GM12878 (cell line): ENCODE results near the gene MTRR. TPM values are rescaled to one million over a fixed set of nuclear protein-coding genes. Genes with fewer than 3 reads are reported as not detected.
A peak's percentile ranks its signal among the peaks of the same experiment; 100 is the strongest.

Source experiments
- ETV6 ChIP-seq, 2 experiments: fragments of 450-650 bp in 1 of 2; IDR thresholded peaks in 1 of 2; conservative IDR thresholded peaks in 1 of 2; 2 replicates each; pipeline ENCODE4 v1.6.1; 2014; ENCODE audit warnings: antibody characterized with exemption in 1 of 2, borderline replicate concordance in 1 of 2, low read depth in 1 of 2, mild to moderate bottlenecking in 1 of 2, moderate library complexity in 1 of 2
- RELA ChIP-seq: fragments of 450-650 bp; IDR thresholded peaks from 2 replicates; pipeline ENCODE4 v1.8.0; 2014; ENCODE audit warnings: borderline replicate concordance; ENCODE audit not compliant: partially characterized antibody
- SIN3A ChIP-seq: IDR thresholded peaks from 2 replicates; pipeline ENCODE4 v1.6.1; 2012; ENCODE audit warnings: low read depth, low read length, improper control_type of control experiment
- SREBF1 ChIP-seq: IDR thresholded peaks from 2 replicates; pipeline ENCODE4 v1.6.1; 2012; ENCODE audit warnings: mild to moderate bottlenecking, low read length
- ZSCAN29 ChIP-seq: fragments of 450-650 bp; IDR thresholded peaks from 2 replicates; pipeline ENCODE4 v1.6.1; 2017; ENCODE audit warnings: mild to moderate bottlenecking, moderate library complexity
- polyA plus RNA-seq, 11 experiments: library from polyadenylated mRNA; depleted of rRNA in 4 of 11; unstranded in 6 of 11; stranded (reverse) in 5 of 11; fragments of >200 nt; fragmentation: Nextera tagmentation in 4 of 11; fragmentation: Illumina TruSeq in 1 of 11; extraction: Ambion mirVana in 4 of 11; extraction: Trizol in 1 of 11; gene quantifications; 1 replicate in 1 of 11; 2 replicates in 10 of 11; pipeline versions ENCODE4 v1.2.1 to v1.2.3, GENCODE V29; 2011 to 2016; ENCODE audit warnings: inconsistent platforms in 2 of 11, missing spikeins in 2 of 11, low read depth in 1 of 11
- total RNA-seq, 4 experiments: library from RNA; depleted of rRNA in 3 of 4; stranded (reverse); fragments of >200 nt in 3 of 4; fragmentation: Illumina TruSeq in 1 of 4; extraction: Trizol in 1 of 4; gene quantifications; 2 replicates each; pipeline versions ENCODE4 v1.2.1 to v1.2.3, GENCODE V29; 2013 to 2021
- TF ChIP-seq, protein P1 (sequence below): fragments of 450-650 bp; conservative IDR thresholded peaks from 2 replicates; pipeline ENCODE4 v1.6.1; 2017; ENCODE audit warnings: mild to moderate bottlenecking, moderate library complexity
- TF ChIP-seq, protein P2 (sequence below): IDR thresholded peaks from 2 replicates; pipeline ENCODE4 v1.6.1; 2011; ENCODE audit warnings: low read depth, mild to moderate bottlenecking, low read length, moderate library complexity, borderline replicate concordance; ENCODE audit errors: extremely low read depth
- TF ChIP-seq, protein P3 (sequence below): IDR thresholded peaks from 2 replicates; pipeline ENCODE4 v1.6.1; 2012; ENCODE audit warnings: mild to moderate bottlenecking, low read depth, low read length

The MTRR gene
- total and polyA plus RNA-seq, 10 of the 15 experiments (the other 5 are each of a cell fraction or from before 2014, with no cell fraction given) = 13.8 to 76.9 (median 38.0) TPM

DNA sequence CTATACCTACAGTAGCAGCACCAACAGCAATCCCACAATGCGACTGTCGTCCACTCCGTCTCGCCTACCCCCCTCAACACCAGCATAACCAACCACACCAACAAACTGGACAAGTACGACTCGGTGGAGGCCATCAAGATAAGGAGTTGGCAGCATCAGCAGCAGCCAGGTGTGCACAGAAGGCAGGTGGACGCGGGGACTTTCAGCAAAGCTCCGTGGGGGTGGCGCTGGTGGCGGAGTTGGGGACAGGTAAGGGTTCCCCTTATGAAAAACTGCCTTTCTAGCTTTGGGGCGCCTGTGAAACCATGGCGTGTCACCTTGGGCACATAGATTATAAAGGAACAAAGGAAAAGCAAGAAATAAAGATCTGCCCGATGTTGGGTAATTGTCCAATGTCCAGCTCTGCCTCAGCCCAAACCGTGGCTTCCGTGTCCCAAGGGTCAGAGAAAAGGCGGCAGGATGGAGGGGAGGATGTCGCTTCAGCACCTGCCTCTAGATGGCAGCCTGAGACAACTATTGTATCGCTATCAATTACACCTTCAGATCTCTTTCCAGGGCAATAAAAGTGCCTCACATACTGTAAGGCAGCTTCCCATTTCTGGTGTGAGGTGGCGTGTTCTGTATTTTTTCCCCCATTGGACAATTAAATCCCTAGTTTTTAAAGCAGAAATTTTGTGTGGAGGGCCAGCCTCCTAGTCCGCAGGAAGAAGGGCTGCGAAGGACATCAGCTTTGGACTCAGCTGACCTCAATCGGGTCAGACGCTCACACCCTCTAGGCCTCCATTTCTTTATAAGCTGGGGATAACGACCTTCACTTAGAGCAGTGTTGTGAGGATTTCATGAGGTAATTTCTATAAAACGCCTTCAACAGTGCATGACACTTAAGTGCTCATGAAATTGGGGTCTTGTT lies 58.8 kb downstream of the MTRR start (continued):
- TF ChIP-seq, protein P1, sequence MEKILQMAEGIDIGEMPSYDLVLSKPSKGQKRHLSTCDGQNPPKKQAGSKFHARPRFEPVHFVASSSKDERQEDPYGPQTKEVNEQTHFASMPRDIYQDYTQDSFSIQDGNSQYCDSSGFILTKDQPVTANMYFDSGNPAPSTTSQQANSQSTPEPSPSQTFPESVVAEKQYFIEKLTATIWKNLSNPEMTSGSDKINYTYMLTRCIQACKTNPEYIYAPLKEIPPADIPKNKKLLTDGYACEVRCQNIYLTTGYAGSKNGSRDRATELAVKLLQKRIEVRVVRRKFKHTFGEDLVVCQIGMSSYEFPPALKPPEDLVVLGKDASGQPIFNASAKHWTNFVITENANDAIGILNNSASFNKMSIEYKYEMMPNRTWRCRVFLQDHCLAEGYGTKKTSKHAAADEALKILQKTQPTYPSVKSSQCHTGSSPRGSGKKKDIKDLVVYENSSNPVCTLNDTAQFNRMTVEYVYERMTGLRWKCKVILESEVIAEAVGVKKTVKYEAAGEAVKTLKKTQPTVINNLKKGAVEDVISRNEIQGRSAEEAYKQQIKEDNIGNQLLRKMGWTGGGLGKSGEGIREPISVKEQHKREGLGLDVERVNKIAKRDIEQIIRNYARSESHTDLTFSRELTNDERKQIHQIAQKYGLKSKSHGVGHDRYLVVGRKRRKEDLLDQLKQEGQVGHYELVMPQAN = no peak
- TF ChIP-seq, protein P2, sequence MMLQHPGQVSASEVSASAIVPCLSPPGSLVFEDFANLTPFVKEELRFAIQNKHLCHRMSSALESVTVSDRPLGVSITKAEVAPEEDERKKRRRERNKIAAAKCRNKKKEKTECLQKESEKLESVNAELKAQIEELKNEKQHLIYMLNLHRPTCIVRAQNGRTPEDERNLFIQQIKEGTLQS = no peak
- TF ChIP-seq, protein P3, sequence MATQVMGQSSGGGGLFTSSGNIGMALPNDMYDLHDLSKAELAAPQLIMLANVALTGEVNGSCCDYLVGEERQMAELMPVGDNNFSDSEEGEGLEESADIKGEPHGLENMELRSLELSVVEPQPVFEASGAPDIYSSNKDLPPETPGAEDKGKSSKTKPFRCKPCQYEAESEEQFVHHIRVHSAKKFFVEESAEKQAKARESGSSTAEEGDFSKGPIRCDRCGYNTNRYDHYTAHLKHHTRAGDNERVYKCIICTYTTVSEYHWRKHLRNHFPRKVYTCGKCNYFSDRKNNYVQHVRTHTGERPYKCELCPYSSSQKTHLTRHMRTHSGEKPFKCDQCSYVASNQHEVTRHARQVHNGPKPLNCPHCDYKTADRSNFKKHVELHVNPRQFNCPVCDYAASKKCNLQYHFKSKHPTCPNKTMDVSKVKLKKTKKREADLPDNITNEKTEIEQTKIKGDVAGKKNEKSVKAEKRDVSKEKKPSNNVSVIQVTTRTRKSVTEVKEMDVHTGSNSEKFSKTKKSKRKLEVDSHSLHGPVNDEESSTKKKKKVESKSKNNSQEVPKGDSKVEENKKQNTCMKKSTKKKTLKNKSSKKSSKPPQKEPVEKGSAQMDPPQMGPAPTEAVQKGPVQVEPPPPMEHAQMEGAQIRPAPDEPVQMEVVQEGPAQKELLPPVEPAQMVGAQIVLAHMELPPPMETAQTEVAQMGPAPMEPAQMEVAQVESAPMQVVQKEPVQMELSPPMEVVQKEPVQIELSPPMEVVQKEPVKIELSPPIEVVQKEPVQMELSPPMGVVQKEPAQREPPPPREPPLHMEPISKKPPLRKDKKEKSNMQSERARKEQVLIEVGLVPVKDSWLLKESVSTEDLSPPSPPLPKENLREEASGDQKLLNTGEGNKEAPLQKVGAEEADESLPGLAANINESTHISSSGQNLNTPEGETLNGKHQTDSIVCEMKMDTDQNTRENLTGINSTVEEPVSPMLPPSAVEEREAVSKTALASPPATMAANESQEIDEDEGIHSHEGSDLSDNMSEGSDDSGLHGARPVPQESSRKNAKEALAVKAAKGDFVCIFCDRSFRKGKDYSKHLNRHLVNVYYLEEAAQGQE = no peak
- no peak for TF ChIP-seq ZSCAN29
- TF ChIP-seq ETV6 (conservative IDR thresholded peaks at IDR 0.05 in 1 of 2, IDR thresholded peaks at IDR 0.05 in 1 of 2; ENCODE audit: borderline replicate concordance in 1 of 2, low read depth in 1 of 2) = no peak
- TF ChIP-seq SREBF1 = no peak
- TF ChIP-seq SIN3A = no peak
- TF ChIP-seq RELA = peak; percentile 10
